Rectal smooth muscle tissue (tissue), 1 donor: ENCODE measurements around the gene CHCHD6.

Source experiments
- H3K27ac ChIP-seq: one replicate; pipeline ENCODE4 v1.7.0; 2013; ENCODE audit warnings: low read depth, low read length, inconsistent platforms
- H3K27me3 ChIP-seq: one replicate; pipeline ENCODE4 v1.7.0; 2013; ENCODE audit warnings: low read length; ENCODE audit not compliant: control insufficient read depth, insufficient read depth
- H3K36me3 ChIP-seq: one replicate; pipeline ENCODE4 v1.7.0; 2013; ENCODE audit warnings: low read length; ENCODE audit not compliant: control insufficient read depth, insufficient read depth
- H3K4me1 ChIP-seq: one replicate; pipeline ENCODE4 v1.7.0; 2013; ENCODE audit warnings: low read length; ENCODE audit not compliant: control insufficient read depth, insufficient read depth
- H3K4me3 ChIP-seq: one replicate; pipeline ENCODE4 v1.7.0; 2013; ENCODE audit warnings: low read length
- H3K9ac ChIP-seq: one replicate; pipeline ENCODE4 v1.7.0; 2013; ENCODE audit warnings: low read length

Gene CHCHD6

DNA sequence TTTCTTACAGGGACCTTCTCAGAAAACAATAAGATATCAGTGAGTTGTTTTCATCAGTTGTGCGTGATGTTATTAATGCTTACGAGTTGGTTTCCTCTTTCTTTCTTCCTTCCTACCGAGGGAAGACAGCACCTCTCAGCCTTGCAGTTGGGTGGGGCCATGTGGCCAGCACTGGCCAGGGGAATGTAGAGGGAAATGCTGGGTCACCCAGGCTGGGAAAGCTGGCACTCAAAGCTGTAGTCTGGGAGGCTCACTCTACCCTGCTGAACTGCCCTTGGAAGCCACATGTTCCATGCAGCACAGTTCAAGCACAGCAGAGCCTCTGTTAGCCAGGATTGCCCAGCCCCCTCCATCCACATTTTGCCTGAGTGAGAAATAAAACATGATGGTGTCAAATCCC, 10.1 kb upstream of the CHCHD6 start:
- H3K36me3 ChIP-seq, result no peaks in the 10 kb centered on the region
- H3K4me3 ChIP-seq, result no peak overlapping the region
- no peaks in the 10 kb centered on the region for H3K4me1 ChIP-seq
- no peaks in the 10 kb centered on the region for H3K27me3 ChIP-seq
- no peak overlapping the region for H3K9ac ChIP-seq
- H3K27ac ChIP-seq, result no peak overlapping the region

DNA sequence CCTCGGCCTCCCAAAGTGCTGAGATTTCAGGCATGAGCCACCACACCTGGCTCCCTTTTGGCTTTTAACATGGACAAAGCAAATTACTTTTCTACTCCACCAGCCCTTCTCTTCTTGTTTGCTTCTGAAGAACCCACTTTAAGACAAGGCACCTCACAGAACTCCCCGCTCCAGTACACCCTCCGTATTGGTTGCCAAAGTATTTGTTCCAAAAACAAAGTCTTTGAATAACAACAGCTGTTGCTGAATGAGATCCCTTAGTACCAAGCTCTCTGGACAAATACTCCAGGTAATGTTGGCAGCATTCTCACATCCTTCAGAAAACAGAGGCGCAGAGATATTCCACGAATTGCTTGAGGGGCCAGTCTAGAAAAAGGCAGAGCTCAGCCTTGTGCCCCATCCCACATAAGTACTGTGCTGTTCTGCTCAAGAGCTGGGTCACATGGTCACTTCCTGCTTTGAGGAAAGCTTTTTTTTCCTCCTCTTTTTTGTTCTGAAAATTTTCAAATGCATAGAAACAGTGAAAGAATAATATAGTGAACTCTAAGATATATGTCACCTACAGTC, 7.3 kb upstream of the CHCHD6 start:
- no peaks in the 10 kb centered on the region for H3K36me3 ChIP-seq
- H3K4me3 ChIP-seq, result no peak overlapping the region
- no peaks in the 10 kb centered on the region for H3K4me1 ChIP-seq
- no peaks in the 10 kb centered on the region for H3K27me3 ChIP-seq
- no peak overlapping the region for H3K9ac ChIP-seq
- no peak overlapping the region for H3K27ac ChIP-seq

DNA sequence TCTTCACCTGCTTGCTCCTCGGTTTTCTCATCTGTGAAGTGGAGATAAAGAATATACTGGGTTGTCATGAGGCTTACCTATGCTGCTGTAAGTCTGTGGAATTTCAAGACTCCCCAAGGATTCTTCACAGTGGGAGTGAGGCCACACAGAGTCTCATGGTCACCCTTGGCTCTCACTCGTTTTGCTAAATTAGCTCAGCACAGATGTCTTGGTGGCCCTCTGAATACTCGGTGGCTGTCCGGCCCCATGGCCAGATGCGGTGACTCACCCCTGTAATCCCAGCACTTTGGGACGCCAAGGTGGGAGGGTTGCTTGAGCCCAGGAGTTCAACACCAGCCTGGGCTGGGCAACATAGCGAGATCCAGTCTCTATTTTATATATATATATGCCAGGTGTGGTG, 5.0 kb upstream of the CHCHD6 start:
- H3K27me3 ChIP-seq, result no peaks in the 10 kb centered on the region
- no peak overlapping the region for H3K4me3 ChIP-seq

DNA sequence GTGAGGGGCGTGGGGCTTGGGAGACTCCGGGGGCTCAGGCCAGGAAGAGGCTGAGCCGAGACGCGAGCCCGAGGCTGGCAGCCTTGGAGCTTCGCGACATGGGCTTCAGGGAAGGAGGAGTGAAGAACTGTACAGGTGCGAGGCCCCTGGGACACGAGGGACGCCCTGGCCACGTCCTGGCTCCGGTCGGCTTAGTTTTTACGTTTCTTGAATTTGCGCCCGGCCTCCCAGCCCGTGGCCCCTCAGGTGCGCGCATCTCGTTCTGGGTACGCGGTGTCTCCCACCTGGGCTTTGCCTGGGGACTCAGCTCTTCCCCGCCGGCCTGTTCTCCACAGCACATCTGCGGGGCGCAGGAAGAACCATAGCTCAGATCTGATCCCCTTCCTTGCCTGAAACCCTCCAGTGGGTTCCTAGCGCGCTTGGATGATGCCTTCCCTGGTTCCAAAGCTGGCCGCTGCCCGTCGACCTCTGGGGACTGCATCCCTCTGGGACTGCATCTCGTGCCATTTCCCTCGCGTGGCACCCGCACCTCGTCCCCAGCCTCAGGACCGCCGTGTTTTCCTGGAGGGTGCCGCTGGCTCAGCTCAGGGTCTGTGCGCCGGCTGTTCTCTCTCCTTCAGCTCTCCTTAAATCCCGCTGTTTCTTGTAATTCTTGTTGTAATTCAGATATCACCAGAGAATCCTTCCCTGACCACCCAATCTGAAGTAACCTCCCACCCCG, 614 bp downstream of the CHCHD6 start:
- Histone ChIP-seq H3K9ac (peak overlapping the region; percentile 34), H3K27me3 (no peaks in the 10 kb centered on the region), H3K36me3 (no peaks in the 10 kb centered on the region), H3K27ac (no peak overlapping the region), H3K4me3 (peak overlapping the region; percentile 90), H3K4me1 (peaks cover 7% of the 10 kb centered on the region)

More for the DNA sequence above, 5.0 kb upstream of the CHCHD6 start:
- Histone ChIP-seq H3K4me1 (peaks cover 3% of the 10 kb centered on the region), H3K36me3 (no peaks in the 10 kb centered on the region), H3K9ac (no peak overlapping the region), H3K27ac (no peak overlapping the region)

DNA sequence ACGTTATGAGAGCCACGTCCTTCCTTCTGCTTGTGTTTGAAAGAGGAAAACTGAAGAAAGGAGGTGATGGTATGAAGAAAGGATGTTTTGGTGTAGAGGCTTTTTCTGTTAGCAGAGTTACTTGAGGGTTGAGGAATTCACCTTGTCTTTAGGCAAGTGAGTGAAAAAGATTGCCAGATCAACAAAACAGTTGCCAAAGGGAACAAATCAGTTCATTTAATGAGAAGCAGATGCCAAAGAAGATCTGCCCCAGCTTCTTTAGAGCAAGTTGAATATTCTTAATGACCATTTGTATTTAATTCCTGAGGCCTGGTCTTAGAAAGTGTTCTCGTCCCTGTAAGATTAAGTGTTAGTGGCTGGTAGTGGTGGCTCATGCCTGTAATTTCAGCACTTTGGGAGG, 2.6 kb downstream of the CHCHD6 start:
- H3K27ac ChIP-seq, result no peak overlapping the region
- H3K9ac ChIP-seq, result no peak overlapping the region
- no peaks in the 10 kb centered on the region for H3K27me3 ChIP-seq
- H3K4me3 ChIP-seq, result no peak overlapping the region
- H3K36me3 ChIP-seq, result no peaks in the 10 kb centered on the region
- H3K4me1 ChIP-seq, result peaks cover 7% of the 10 kb centered on the region

DNA sequence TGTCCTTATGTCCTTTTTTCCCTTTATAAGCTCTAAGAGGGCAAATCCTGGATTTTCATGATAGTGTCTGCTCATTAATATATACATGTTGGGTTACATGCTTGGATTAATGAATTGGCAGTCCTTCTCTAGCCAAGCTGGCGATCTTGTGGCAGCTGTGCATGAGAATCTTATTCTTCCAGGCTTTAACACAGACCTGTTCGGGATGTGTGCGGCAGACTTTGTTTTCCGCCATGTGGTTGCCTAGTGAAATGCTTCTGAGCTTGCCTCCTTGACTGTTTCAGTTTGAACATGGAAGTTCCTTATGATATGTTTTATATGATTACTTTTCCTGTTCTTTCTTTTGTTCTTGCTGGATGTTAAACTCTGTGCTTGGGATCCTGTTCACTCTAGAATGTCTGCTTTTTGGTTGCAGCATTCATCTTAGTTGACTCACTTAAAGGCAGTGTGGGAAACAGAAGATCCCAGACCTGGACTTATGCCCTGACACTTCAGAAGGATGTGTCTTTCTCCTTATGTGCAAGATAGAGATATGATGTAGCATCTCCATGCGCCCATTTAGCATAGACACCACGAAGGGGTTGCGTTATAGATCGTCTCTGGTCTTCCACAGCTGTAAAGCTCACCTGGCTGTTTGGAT, 7.2 kb downstream of the CHCHD6 start:
- Histone ChIP-seq H3K4me1 (no peaks in the 10 kb centered on the region), H3K4me3 (no peak overlapping the region), H3K36me3 (no peaks in the 10 kb centered on the region), H3K9ac (no peak overlapping the region), H3K27ac (no peak overlapping the region), H3K27me3 (no peaks in the 10 kb centered on the region)

DNA sequence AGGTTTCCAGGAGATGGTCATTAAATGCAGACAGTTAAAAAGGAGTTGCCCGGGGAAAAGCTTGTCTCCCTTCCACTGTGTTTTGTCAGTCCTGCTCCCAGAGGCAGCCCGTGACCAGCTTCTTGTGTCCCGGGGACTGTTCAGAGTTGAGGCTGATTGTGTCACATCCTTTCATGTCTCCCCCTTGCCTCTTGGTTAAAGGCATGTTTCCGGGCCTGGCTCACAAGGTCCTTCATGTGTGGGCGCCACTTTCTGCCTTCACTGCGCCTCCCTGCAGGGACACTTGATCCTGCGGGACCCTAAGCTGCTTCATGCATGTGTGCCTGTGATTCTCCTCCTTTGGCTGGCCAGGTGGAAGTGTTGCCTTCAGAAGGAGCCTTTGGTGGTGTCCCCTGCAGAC, 9.2 kb downstream of the CHCHD6 start:
- no peak overlapping the region for H3K9ac ChIP-seq
- H3K36me3 ChIP-seq, result no peaks in the 10 kb centered on the region
- no peaks in the 10 kb centered on the region for H3K27me3 ChIP-seq
- H3K4me3 ChIP-seq, result no peak overlapping the region
- no peaks in the 10 kb centered on the region for H3K4me1 ChIP-seq
- H3K27ac ChIP-seq, result no peak overlapping the region

DNA sequence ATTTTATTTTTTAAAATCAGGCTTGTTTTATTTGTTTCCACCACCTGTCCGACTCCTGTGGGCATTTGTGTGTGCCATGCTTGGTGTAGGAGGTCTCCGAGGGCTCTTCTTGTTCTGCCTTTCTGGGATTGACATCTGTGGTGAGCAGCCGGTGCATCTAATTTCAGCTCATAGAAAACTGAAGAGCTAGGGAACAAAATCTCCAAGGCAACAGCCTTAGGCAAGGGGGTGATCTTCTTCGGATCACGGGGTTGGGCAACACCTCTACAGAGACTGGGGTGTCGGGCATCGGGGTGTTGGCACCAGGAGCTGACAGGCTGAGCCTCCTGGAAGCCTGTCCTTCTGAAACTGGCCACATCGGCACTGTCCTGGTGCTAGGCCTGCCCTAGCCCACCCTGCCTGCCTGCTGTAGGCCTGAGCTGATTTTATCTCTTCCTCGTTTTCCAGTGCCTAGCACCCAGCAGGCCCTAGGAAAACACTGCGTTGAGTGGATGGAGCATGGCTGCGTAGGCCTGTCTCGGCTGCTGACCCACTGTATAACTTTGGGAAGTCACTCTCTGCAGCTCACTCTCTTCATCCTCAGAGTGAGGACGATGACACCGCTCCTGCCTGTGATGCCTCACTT, 10.3 kb downstream of the CHCHD6 start:
- no peaks in the 10 kb centered on the region for H3K4me1 ChIP-seq
- H3K36me3 ChIP-seq, result no peaks in the 10 kb centered on the region
- H3K9ac ChIP-seq, result no peak overlapping the region
- H3K27me3 ChIP-seq, result no peaks in the 10 kb centered on the region
- H3K4me3 ChIP-seq, result no peak overlapping the region
- no peak overlapping the region for H3K27ac ChIP-seq

DNA sequence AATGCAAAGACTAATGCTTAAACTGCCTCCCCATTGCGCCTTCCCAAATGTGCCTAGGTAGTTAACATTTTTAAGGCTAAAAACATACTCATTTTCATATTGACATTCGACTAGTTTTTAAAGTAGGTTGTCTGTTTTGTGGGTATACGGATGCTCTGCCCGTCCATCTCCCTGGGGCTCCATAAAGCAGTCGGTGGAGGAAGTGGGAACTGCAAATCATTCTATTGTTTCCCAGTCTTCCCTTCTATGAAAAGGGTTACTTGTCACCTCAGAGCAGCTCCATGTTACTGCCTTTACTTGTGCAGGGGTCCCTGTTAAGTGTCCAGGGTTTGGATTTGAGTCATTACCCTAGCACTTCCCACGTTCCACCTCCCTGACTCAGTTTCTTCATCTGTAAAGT, 10.9 kb downstream of the CHCHD6 start:
- no peaks in the 10 kb centered on the region for H3K27me3 ChIP-seq
- H3K9ac ChIP-seq, result no peak overlapping the region
- H3K27ac ChIP-seq, result no peak overlapping the region
- H3K4me3 ChIP-seq, result no peak overlapping the region
- no peaks in the 10 kb centered on the region for H3K36me3 ChIP-seq
- no peaks in the 10 kb centered on the region for H3K4me1 ChIP-seq

DNA sequence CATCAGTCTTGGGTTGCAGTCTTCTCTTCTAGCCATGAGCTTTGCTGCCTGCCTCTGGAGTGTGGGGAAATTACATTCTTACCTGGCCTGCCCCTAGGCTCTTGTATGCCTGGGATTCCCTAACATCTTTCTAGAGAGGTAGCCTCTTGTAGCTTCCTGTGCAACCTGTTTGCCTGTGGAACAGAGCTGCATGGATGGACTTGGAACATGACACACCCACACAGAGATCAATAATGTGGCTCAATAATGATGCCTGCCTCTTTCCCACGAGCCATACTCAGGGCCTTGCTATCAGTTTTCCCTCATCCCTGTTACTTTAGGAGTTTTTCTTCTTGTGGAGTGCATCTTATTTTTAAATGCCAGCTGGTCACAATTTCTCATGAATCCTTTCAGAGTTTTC, 11.4 kb downstream of the CHCHD6 start:
- H3K27me3 ChIP-seq, result no peaks in the 10 kb centered on the region
- H3K9ac ChIP-seq, result no peak overlapping the region
- H3K4me3 ChIP-seq, result no peak overlapping the region
- H3K27ac ChIP-seq, result no peak overlapping the region
- no peaks in the 10 kb centered on the region for H3K36me3 ChIP-seq
- no peaks in the 10 kb centered on the region for H3K4me1 ChIP-seq

DNA sequence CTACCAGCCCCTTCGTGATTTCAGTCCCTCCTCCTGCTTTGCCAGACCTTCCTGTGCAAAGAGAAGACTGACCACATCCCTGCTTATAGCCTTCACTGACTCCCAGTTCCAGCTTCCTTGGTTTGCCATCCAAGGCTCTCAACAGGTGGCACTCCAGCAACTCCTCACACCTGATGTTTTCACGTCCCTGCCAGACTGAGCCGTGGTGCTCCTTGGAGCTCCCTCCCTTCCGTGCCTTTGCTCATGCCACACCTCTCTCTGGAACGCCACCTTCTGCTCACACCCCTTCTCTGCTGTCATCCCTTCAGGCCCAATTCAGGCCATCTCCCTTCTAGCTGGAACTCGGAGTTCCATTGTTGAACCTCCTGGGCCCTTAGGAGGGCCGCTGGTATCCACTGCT, 12.0 kb downstream of the CHCHD6 start:
- Histone ChIP-seq H3K4me1 (no peaks in the 10 kb centered on the region), H3K9ac (no peak overlapping the region), H3K36me3 (no peaks in the 10 kb centered on the region), H3K4me3 (no peak overlapping the region), H3K27ac (no peak overlapping the region), H3K27me3 (no peaks in the 10 kb centered on the region)

DNA sequence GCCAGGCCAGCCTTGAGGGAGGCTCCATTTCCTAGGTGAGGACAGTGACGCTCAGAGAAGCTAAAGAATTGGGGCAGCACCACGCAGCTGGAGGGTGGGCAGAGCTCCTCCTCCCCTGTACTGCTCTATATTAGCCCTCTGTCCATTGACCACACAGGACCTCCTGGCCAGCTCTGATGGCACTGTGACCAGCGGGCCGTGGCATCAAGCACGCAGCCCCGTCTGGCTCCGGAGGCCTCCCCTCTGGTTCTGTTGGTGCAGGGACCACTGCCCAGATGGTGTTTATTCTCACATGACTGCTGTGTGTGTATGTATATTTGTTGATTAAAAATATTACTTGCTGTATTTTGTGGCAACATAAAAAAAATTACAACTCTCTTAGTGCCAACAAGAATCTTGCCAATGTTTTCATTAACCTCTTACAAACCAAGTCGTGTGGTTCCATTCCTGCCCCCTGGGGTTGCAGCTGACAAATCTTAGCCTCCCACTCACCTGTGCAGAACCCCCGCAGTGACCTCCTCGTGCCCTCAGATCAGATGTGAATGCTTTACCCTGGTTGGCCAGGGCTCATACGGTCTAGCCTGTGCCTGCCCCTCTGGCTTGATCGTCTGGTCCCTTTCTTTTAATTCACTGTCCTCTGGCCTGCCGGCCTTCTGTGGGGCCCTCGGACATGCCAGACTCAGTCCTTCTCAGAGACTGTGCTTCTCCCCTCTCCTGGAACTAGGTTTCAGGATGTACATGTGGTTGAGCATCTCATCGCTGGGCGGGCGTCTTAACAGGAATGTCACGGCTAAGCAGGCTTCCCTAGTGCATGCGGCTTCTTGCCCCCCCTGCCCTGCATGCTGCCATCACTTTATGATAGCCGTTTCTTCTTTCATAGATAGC, 14.8 kb downstream of the CHCHD6 start:
- no peak overlapping the region for H3K27ac ChIP-seq
- H3K9ac ChIP-seq, result no peak overlapping the region
- no peaks in the 10 kb centered on the region for H3K36me3 ChIP-seq
- H3K4me1 ChIP-seq, result no peaks in the 10 kb centered on the region
- no peaks in the 10 kb centered on the region for H3K27me3 ChIP-seq
- H3K4me3 ChIP-seq, result no peak overlapping the region
